ENCODE measurements around the gene C17orf78.

Gene C17orf78

DNA sequence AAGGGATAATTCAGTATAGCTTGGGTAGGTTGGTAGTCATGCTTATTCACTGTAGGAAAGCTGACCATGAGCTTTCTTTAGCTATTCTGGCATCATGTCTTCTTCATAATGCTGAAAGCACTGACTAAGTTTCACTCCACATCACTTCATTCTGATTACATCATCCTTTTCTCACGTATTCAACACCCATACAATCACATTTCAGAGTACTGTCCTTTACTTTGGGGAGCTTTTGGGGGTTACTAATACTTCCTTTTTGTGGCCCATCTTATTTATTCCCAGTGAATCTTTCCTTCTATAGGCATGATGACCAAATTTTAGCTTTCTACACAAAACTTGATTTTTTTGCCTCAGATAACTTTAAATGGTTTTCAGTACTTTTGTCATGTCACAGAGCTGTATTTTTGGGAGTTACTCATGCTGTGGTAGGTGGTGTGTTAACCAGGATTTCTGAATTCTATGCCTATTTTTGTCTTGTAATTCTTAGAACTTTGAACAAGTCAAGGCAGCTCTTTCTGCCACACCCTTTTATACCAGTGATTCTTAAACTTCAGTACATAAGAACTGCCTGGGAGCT is 54.4 kb downstream of the C17orf78 start:
- H3K4me2 ChIP-seq (ENCODE audit: insufficient read depth, low read length, poor library complexity, severe bottlenecking), result no peak overlapping the region
- no peak overlapping the region for H3K14ac ChIP-seq (ENCODE audit: low read length)
- peaks cover 4 to 97% of the 10 kb centered on the region in 2 donors for H3K36me3 ChIP-seq (replicated peaks in 1 of 2; ENCODE audit: control insufficient read depth in 2 of 2, insufficient read depth in 2 of 2, low read length in 2 of 2)
- no peak overlapping the region for H2AK5ac ChIP-seq (ENCODE audit: low read depth, low read length)
- no peak overlapping the region for H4K8ac ChIP-seq (ENCODE audit: low read depth, low read length)
- no peaks in the 10 kb centered on the region for H3K9me3 ChIP-seq (replicated peaks in 1 of 2; ENCODE audit: control insufficient read depth in 2 of 2, insufficient read depth in 1 of 2, low read depth in 1 of 2, low read length in 2 of 2)
- H3K4me1 ChIP-seq (ENCODE audit: control insufficient read depth in 2 of 2, insufficient read depth in 1 of 2, low read depth in 1 of 2, low read length in 2 of 2), result no peaks in the 10 kb centered on the region
- no peak overlapping the region for H2BK5ac ChIP-seq (ENCODE audit: low read length)
- H2BK15ac ChIP-seq (ENCODE audit: low read length), result no peak overlapping the region
- no peaks in the 10 kb centered on the region for H3K27me3 ChIP-seq (ENCODE audit: control insufficient read depth in 3 of 3, insufficient read depth in 3 of 3, low read depth in 1 of 3, low read length in 3 of 3)
- no peak overlapping the region for H2BK12ac ChIP-seq (ENCODE audit: low read length)
- 100% methylated on average over 1 of the region's 1 CpG; no CpG with 5 or more reads in 1 of the 2 donors for WGBS, 2 donors (ENCODE audit: extremely low coverage in 2 of 2, insufficient read length in 2 of 2, insufficient replicate concordance in 1 of 2)
- H4K91ac ChIP-seq (ENCODE audit: low read depth, low read length, poor library complexity), result no peak overlapping the region
- no peak overlapping the region for H2BK120ac ChIP-seq (ENCODE audit: low read depth, low read length)
- H3K4me3 ChIP-seq (ENCODE audit: low read length in 2 of 2), result no peak overlapping the region
- no peak overlapping the region for H3K23ac ChIP-seq (ENCODE audit: low read depth, low read length, poor library complexity)
- no peaks in the 10 kb centered on the region for H3K79me1 ChIP-seq (ENCODE audit: low read depth, low read length)
- no peak overlapping the region for H3K27ac ChIP-seq (replicated peaks; ENCODE audit: low read length)
- no peak for DNase-seq (ENCODE audit: low spot score)
- H2AFZ ChIP-seq (ENCODE audit: low read length), result no peak overlapping the region
- H3K9ac ChIP-seq (ENCODE audit: low read depth, low read length, poor library complexity), result no peak overlapping the region
- H3K4ac ChIP-seq (ENCODE audit: low read length), result no peak overlapping the region
- no peak overlapping the region for H3K18ac ChIP-seq (ENCODE audit: low read length)

DNA sequence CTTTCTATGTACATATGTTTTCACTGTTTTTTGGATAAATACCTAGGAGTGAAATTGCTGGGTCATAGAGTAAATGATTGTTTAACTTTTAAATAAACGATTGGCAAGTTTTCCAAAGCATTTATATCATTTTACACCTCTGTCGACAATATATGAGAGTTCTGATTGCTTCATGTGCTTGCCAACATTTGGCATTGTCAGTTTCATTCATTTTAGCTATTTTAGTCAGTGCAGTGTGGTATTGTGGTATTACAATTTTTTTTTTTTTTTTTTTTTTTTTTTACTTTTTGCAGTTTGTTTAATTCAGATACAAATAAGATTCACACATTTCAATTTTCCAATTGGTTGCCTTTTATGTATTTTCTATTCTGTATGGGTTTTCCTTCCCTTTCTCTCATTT is 56.9 kb downstream of the C17orf78 start:
- no peak for DNase-seq (ENCODE audit: low spot score)
- Histone ChIP-seq H2BK15ac (ENCODE audit: low read length) (no peak overlapping the region), H3K9me3 (replicated peaks in 1 of 2; ENCODE audit: control insufficient read depth in 2 of 2, insufficient read depth in 1 of 2, low read depth in 1 of 2, low read length in 2 of 2) (no peaks in the 10 kb centered on the region), H3K27me3 (ENCODE audit: control insufficient read depth in 3 of 3, insufficient read depth in 3 of 3, low read depth in 1 of 3, low read length in 3 of 3) (no peaks in the 10 kb centered on the region), H3K4me1 (ENCODE audit: control insufficient read depth in 2 of 2, insufficient read depth in 1 of 2, low read depth in 1 of 2, low read length in 2 of 2) (no peaks in the 10 kb centered on the region), H3K4me2 (ENCODE audit: insufficient read depth, low read length, poor library complexity, severe bottlenecking) (no peak overlapping the region), H4K8ac (ENCODE audit: low read depth, low read length) (no peak overlapping the region), H3K18ac (ENCODE audit: low read length) (no peak overlapping the region), H2BK12ac (ENCODE audit: low read length) (no peak overlapping the region), H3K14ac (ENCODE audit: low read length) (no peak overlapping the region), H3K4me3 (ENCODE audit: low read length in 2 of 2) (no peak overlapping the region), H3K79me1 (ENCODE audit: low read depth, low read length) (no peaks in the 10 kb centered on the region), H2BK5ac (ENCODE audit: low read length) (no peak overlapping the region), H2BK120ac (ENCODE audit: low read depth, low read length) (no peak overlapping the region), H3K36me3 (replicated peaks in 1 of 2; ENCODE audit: control insufficient read depth in 2 of 2, insufficient read depth in 2 of 2, low read length in 2 of 2) (peaks cover 4 to 93% of the 10 kb centered on the region in 2 donors), H2AK5ac (ENCODE audit: low read depth, low read length) (no peak overlapping the region), H3K23ac (ENCODE audit: low read depth, low read length, poor library complexity) (no peak overlapping the region), H3K9ac (ENCODE audit: low read depth, low read length, poor library complexity) (no peak overlapping the region), H2AFZ (ENCODE audit: low read length) (no peak overlapping the region), H3K4ac (ENCODE audit: low read length) (no peak overlapping the region), H4K91ac (ENCODE audit: low read depth, low read length, poor library complexity) (no peak overlapping the region), H3K27ac (replicated peaks; ENCODE audit: low read length) (no peak overlapping the region)
- WGBS, 2 donors (ENCODE audit: extremely low coverage in 2 of 2, insufficient read length in 2 of 2, insufficient replicate concordance in 1 of 2), result no CpG with 5 or more reads among the region's 2 CpGs

DNA sequence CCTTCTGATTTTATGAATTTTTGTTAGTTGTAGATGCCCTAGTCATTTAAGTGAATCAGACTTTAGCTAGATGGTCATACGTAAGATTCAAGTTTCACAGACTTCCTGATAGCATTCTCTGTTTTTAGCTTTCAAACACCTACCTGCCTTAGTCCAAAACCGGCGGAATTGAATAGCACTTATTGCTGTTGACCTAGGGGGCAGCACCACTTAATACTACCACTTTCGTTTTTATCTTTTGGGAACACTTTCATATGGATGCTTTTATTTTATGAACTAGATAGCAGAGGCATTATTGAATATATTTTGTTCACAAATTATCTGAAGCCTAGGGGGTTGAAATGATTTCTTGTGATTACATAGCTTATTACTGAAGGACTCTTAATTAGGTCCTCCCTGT is 62.4 kb downstream of the C17orf78 start:
- Histone ChIP-seq H3K4me3 (ENCODE audit: low read length in 2 of 2) (no peak overlapping the region), H3K27ac (replicated peaks; ENCODE audit: low read length) (no peak overlapping the region), H3K9ac (ENCODE audit: low read depth, low read length, poor library complexity) (no peak overlapping the region), H3K23ac (ENCODE audit: low read depth, low read length, poor library complexity) (no peak overlapping the region), H3K36me3 (replicated peaks in 1 of 2; ENCODE audit: control insufficient read depth in 2 of 2, insufficient read depth in 2 of 2, low read length in 2 of 2) (peaks cover 11 to 93% of the 10 kb centered on the region in 2 donors), H3K79me1 (ENCODE audit: low read depth, low read length) (no peaks in the 10 kb centered on the region), H3K4me1 (ENCODE audit: control insufficient read depth in 2 of 2, insufficient read depth in 1 of 2, low read depth in 1 of 2, low read length in 2 of 2) (no peaks in the 10 kb centered on the region), H2BK5ac (ENCODE audit: low read length) (no peak overlapping the region), H2AK5ac (ENCODE audit: low read depth, low read length) (no peak overlapping the region), H3K14ac (ENCODE audit: low read length) (no peak overlapping the region), H3K4ac (ENCODE audit: low read length) (no peak overlapping the region), H4K91ac (ENCODE audit: low read depth, low read length, poor library complexity) (no peak overlapping the region), H3K27me3 (ENCODE audit: control insufficient read depth in 3 of 3, insufficient read depth in 3 of 3, low read depth in 1 of 3, low read length in 3 of 3) (no peaks in the 10 kb centered on the region), H3K4me2 (ENCODE audit: insufficient read depth, low read length, poor library complexity, severe bottlenecking) (no peak overlapping the region), H3K9me3 (replicated peaks in 1 of 2; ENCODE audit: control insufficient read depth in 2 of 2, insufficient read depth in 1 of 2, low read depth in 1 of 2, low read length in 2 of 2) (no peaks in the 10 kb centered on the region), H3K18ac (ENCODE audit: low read length) (no peak overlapping the region), H2AFZ (ENCODE audit: low read length) (no peak overlapping the region), H2BK15ac (ENCODE audit: low read length) (no peak overlapping the region), H2BK12ac (ENCODE audit: low read length) (no peak overlapping the region), H2BK120ac (ENCODE audit: low read depth, low read length) (no peak overlapping the region), H4K8ac (ENCODE audit: low read depth, low read length) (no peak overlapping the region)
- WGBS, 2 donors (ENCODE audit: extremely low coverage in 2 of 2, insufficient read length in 2 of 2, insufficient replicate concordance in 1 of 2), result no CpG with 5 or more reads among the region's 4 CpGs
- DNase-seq (ENCODE audit: low spot score), result no peak

DNA sequence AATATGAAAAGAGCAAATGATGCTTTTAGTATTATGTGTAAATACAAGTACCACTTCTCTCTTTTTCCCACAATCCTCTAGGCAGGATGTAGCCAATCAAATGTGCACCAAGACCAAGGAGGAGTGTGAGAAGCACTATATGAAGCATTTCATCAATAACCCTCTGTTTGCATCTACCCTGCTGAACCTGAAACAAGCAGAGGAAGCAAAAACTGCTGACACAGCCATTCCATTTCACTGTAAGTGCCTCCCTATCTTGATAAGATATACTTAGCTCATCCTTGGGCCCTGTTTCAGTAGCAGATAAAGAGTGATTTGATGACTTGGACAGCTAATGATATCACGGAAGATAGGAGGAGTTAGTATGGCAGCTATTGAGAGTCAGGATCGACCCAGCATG is 64.6 kb downstream of the C17orf78 start:
- Histone ChIP-seq H3K9me3 (replicated peaks in 1 of 2; ENCODE audit: control insufficient read depth in 2 of 2, insufficient read depth in 1 of 2, low read depth in 1 of 2, low read length in 2 of 2) (no peaks in the 10 kb centered on the region), H3K9ac (ENCODE audit: low read depth, low read length, poor library complexity) (no peak overlapping the region), H3K4me2 (ENCODE audit: insufficient read depth, low read length, poor library complexity, severe bottlenecking) (no peak overlapping the region), H2BK12ac (ENCODE audit: low read length) (no peak overlapping the region), H3K4me1 (ENCODE audit: control insufficient read depth in 2 of 2, insufficient read depth in 1 of 2, low read depth in 1 of 2, low read length in 2 of 2) (no peaks in the 10 kb centered on the region), H3K27me3 (ENCODE audit: control insufficient read depth in 3 of 3, insufficient read depth in 3 of 3, low read depth in 1 of 3, low read length in 3 of 3) (no peaks in the 10 kb centered on the region), H3K27ac (replicated peaks; ENCODE audit: low read length) (no peak overlapping the region), H3K18ac (ENCODE audit: low read length) (no peak overlapping the region), H2AFZ (ENCODE audit: low read length) (no peak overlapping the region), H3K14ac (ENCODE audit: low read length) (no peak overlapping the region), H3K4ac (ENCODE audit: low read length) (no peak overlapping the region), H3K79me1 (ENCODE audit: low read depth, low read length) (no peaks in the 10 kb centered on the region), H3K36me3 (replicated peaks in 1 of 2; ENCODE audit: control insufficient read depth in 2 of 2, insufficient read depth in 2 of 2, low read length in 2 of 2) (peaks cover 11 to 96% of the 10 kb centered on the region in 2 donors), H2AK5ac (ENCODE audit: low read depth, low read length) (no peak overlapping the region), H4K8ac (ENCODE audit: low read depth, low read length) (no peak overlapping the region), H3K4me3 (ENCODE audit: low read length in 2 of 2) (no peak overlapping the region), H4K91ac (ENCODE audit: low read depth, low read length, poor library complexity) (no peak overlapping the region), H3K23ac (ENCODE audit: low read depth, low read length, poor library complexity) (no peak overlapping the region), H2BK5ac (ENCODE audit: low read length) (no peak overlapping the region), H2BK120ac (ENCODE audit: low read depth, low read length) (no peak overlapping the region), H2BK15ac (ENCODE audit: low read length) (no peak overlapping the region)
- no CpG with 5 or more reads among the region's 2 CpGs for WGBS, 2 donors (ENCODE audit: extremely low coverage in 2 of 2, insufficient read length in 2 of 2, insufficient replicate concordance in 1 of 2)
- no peak for DNase-seq (ENCODE audit: low spot score)
